HG03378 (cell line): ENCODE results near the gene PRDX6.
"Not testable (repeated sequence)": the region's sequence is repeated elsewhere in the genome, so short reads cannot be mapped to it uniquely, and the experiment has no call there.

Source experiments
- ATAC-seq: cut with Tn5 transposase; IDR thresholded peaks from one replicate; pipeline ENCODE4 v1.9.1; 2021; ENCODE audit warnings: mild to moderate bottlenecking, moderate library complexity; ENCODE audit not compliant: unreplicated experiment

PRDX6 gene

DNA sequence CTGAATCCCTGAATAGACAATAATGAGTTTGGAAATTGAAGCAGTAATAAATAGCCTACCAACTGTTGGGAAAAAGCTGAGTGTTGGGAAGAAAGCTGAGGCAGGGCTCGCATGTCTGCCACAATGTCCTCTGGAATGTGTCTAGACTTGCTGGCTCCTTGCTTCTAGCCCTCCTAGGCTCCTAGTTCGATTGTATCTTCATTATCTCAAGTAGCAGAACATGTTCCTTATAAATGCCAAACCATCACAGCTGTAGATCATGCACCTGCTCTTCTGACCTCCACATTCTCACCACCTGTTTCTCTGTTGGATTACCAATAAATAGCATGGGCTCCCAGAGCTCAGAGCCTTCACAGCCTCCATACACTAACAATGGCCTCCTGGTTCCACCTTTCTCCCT is 12.9 kb upstream of the PRDX6 start:
- ATAC-seq: not testable (repeated sequence)

DNA sequence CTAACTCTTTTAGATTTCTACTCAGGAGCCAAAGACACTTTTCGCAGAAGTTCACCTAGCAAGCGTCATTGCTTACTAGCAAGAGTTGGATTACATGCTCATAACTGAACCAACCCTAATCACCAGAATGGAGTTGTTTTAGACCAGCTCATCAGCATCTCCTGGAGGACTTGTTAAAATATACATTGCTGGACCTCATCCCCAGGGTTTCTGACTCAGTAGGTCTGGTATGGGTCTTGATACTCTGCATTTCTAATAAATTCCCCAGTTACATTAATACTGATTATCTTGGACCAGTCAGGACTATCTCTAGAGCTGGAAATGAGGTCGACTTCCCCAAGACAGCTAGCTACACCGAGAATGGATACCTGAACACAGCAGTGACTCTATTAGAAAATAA is 9.7 kb upstream of the PRDX6 start:
- ATAC-seq: no peak

DNA sequence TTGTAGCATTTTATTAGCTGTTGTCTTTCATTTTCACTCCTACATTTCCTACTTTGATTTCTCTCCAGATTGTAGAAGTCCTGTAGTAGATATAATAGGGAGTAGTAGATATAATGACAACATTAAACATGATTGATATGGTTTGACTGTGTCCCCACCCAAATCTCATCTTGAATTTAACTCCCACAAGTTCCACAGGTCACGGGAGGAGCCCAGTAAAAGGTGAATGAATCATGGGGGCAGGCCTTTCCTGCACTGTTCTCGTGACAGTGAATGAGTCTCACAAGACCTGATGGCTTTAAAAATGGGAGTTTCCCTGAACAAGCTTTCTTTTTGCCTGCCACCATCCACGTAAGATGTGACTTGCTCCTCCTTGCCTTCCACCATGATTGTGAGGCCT is 7.5 kb upstream of the PRDX6 start:
- no peak for ATAC-seq

DNA sequence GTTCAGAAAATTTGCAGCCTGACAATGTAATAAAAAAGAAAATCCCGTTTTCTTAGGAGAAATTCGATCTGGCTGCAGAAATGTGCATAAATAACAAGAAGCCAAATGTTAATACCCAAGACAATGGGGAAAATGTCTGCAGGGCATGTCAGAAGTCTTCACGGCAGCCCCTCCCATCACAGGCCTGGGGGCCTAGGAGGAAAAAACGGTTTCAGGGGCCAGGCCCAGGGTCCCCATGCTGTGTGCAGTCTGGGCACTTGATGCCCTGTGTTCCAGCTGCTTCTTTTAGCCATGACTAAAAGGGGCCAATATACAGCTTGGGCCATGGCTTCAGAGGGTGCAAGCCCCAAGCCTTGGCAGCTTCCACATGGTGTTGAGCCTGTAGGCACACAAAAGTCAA is 6.5 kb upstream of the PRDX6 start:
- ATAC-seq: no peak

- no peak for ATAC-seq
Observed at GRCh38 chr1:173473599-173474011, 3.5 kb upstream of the PRDX6 start.

GRCh38 chr1:173474097-173474779 is 2.9 kb upstream of the PRDX6 start:
- no peak for ATAC-seq

DNA sequence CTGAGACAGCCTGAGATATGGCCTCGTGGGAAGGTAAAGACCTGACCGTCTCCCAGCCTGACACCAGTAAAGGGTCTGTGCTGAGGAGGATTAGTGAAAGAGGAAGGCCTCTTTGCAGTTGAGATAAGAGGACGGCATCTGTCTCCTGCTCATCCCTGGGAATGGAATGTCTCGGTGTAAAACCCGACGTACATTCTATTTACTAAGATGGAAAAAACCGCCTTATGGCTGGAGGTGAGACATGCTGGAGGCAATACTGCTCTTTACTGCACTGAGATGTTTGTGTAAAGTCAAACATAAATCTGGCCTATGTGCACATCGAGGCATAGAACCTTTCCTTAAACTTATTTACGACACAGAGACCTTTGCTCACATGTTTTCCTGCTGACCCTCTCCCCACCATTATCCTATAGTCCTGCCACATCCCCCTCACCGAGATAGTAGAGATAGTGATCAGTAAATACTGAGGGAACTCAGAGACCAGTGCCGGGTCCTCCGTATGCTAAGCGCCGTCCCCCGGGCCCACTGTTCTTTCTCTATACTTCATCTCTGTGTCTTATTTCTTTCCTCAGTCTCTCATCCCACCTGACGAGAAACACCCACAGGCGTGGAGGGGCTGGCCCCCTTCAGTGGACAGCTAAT is 2.2 kb upstream of the PRDX6 start:
- ATAC-seq: not testable (repeated sequence)

- no peak for ATAC-seq
Observed at GRCh38 chr1:173475564-173476196, 1.5 kb upstream of the PRDX6 start.

DNA sequence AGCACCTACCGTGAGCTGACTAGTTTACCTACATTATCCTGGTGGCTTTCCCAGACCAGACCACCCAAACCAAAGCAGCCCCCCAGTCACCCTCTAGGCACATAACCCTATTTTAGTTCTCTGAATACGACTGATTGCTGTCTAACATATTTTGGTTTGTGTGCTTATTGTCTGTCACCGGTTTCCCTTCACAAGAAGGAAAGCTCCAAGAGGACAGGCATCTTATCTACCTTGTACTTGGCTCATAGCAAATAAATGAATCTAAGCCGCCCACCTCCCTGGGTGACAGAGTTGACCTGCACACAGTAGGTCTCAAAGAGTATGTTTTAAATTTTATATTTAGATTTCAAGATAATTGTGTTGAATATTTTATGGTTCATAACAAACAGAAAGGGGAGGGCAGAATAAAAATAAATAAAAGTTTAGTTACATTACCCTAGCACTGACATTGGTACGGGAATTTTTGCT is 904 bp upstream of the PRDX6 start:
- ATAC-seq: no peak

DNA sequence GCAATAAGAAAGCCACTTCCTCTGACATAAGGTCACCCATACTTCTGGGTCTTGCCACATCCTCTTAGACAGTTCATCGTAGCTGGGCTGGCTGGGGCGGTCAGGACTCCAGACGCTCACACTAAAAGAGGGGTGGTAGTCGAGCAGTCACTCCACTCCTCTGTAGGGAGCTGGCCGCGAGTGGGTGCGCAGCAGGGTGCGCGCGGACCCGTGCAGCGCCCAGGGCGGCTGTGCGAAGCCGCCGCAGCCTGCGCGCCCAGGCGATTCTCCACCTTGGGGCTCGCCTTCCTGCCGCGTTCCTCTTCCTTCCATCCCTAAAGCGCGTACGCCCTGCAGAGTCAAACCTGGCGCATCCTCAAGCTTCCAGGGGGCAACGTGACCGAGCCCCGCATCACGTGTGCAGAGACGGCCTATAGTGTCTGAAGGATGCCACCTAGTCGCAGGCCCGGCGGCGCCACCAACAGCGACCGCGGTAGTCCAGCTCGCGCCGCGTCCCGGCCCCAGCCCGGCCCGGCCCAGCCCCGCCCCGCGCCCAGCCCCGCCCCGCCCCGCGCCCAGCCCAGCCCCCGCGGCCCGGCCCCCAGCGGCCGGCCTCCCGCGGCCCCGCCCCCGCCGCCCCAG is 360 bp upstream of the PRDX6 start:
- ATAC-seq: peak; percentile 89

- ATAC-seq: no peak
Observed at GRCh38 chr1:173478094-173478674, 1.0 kb downstream of the PRDX6 start.

DNA sequence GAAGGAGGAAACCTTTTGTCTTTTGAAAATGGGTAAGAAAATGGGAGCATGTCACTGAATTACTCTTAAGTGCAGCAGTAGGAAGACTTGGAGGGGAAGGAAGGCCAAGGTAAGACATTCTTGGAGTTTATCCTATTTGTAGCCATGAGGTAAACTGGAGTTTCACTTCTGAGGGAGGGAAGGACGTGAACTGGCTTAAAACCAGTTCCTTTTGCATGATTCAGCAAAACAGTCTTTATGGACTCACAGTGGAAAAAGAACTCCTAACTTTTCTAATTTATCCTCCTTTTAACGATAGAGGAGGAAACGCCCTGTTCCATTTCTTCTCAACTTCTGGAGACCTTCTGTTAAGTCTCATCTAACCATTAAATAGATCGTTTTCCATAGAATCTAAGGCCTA is 2.5 kb downstream of the PRDX6 start:
- no peak for ATAC-seq

- no peak for ATAC-seq
Observed at GRCh38 chr1:173481195-173481772, 4.1 kb downstream of the PRDX6 start.

- no peak for ATAC-seq
Observed at GRCh38 chr1:173482683-173483082, 5.5 kb downstream of the PRDX6 start.

- ATAC-seq: no peak
Observed at GRCh38 chr1:173484276-173484675, 7.1 kb downstream of the PRDX6 start.

DNA sequence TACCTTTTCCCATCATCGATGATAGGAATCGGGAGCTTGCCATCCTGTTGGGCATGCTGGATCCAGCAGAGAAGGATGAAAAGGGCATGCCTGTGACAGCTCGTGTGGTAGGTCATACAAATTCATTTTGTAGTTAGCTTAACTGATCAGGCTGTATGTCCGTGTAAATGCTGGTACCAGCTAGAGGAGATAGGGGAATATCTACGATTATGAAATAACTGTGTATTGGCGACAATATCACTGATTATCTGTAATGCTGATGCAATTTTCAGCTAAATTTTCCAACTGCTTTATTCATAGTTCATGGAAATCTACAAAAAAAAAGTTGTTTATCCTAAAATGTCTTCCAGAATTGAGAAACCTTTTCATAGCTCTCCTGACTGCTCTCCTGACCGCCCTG is 8.3 kb downstream of the PRDX6 start:
- ATAC-seq: no peak

DNA sequence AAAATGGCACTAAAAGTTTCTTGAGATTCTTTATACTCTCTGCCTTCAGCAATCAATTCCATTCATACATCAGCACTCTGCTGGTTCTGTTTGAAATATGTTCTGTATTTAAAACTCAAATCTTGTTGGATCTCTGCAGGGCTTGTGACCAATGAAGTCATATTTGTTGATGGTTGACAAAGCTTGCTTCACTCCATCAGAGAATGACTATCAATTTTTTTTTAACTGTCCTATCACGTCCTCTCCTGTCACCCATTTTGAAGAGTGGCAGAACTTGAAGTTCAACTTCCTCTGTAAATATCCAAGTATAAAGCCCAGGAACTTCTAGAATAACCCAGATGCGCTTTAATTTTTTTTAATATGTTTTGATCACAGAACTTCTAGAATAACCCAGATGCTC is 10.9 kb downstream of the PRDX6 start:
- no peak for ATAC-seq

DNA sequence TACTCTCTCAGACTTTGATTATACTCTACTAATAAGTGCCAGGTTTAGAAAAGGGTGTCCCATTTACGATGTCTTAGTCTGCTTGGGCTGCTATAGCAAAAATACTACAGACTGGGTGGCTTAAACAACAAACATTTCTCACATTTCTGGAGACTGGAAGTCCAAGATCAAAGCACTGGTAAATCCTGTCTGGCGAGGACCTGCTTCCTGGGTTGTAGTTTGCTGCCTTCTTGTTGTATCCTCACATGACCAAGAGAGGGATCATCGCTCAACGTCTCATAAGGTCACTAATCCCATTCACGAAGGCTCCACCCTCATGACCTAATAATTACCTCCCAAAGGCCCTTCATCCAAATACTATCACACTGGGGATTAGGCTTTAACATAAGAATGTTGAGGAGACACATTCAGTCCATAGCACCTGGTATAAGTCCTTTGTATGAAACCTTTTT is 12.0 kb downstream of the PRDX6 start:
- ATAC-seq: no peak

DNA sequence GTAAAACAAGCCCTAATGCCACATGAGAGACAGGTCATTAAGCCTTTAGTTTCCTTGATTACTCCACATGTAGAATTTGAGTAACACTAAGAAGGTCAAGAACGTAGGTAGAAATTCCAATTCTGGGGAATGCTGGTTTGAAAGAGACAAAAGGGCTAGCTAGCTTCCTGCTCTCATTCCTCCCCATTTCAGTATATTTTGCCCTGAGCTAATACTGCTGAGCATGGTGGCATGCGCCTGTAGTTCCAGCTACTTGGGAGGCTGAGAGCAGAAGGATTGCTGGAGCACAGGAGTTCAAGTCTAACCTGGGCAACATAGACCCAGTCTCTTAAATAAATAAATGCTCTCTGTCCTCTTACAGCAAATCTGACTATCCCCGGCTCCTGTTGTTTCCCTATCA is 12.8 kb downstream of the PRDX6 start:
- no peak for ATAC-seq

- no peak for ATAC-seq
Observed at GRCh38 chr1:173491508-173491907, 14.4 kb downstream of the PRDX6 start.

GRCh38 chr1:173493125-173493524 is 16.0 kb downstream of the PRDX6 start:
- ATAC-seq: not testable (repeated sequence)
